RWPE1 (cell line): ENCODE measurements around the gene ACSS1.

ENCODE experiments used
- CTCF ChIA-PET: fragments of 350-600 bp; sonication (Branson Sonifier 250); formaldehyde crosslinking; extraction: SDS; loops from one replicate; lab custom pipeline; 2021; lab: Yijun Ruan, JAX
- POLR2A ChIA-PET: fragments of 400-600 bp; formaldehyde crosslinking; extraction: SDS; loops from one replicate; lab custom pipeline; 2020; ENCODE audit warnings: antibody characterized with exemption; ENCODE audit not compliant: low non-redundant PET; lab: Yijun Ruan, JAX
- DNase-seq: peaks from one replicate; pipeline ENCODE4 v3.0.0; 2012; ENCODE audit warnings: low spot score
- H3K27ac ChIP-seq: fragments of 450-650 bp; 2 replicates; pipeline ENCODE4 v1.5.1; 2017
- TF ChIP-seq, protein P1 (sequence below): fragments of 450-650 bp; conservative IDR thresholded peaks from 2 replicates; pipeline ENCODE4 v1.5.1; 2017; ENCODE audit warnings: low read depth, mild to moderate bottlenecking

Gene ACSS1

DNA sequence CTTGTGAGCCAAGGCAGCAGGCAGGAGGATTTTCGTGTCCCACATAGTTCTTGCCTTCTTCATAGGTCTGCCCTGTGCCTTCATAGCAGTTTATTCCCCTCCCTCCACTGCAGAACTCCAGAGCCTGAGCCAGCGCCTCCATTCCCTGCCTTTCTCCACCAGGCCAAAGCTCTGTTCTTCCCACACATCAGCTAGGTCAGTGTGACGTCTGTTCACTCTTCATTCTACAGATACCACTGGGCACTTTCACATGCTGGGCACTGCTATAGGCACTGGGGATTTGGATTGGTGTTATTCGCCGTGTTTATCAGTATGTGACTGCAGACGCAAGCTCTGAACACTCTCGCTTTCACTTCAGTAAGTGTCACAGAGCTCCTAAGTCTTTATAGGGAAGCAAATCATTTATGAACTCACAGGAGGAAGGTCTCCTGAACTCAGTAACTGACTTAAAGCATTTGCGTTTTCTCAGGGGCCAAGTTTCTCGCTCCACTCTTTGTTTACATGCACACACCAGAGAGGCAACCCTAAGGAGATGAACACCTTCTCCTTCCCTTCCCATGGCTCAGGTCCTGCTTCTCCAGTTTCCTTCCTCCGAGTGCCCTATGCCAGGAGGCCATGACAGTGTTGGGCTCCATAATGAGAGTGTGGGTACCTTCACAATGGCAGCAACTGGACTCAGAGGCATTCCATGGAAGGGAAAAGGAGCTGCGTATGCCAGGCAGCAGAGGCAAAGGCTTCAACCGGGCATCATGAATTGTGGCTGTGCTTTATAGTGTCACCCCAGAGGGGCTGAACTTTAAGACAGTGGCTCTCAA lies 59.1 kb downstream of the ACSS1 start:
- TF ChIP-seq, protein P1, sequence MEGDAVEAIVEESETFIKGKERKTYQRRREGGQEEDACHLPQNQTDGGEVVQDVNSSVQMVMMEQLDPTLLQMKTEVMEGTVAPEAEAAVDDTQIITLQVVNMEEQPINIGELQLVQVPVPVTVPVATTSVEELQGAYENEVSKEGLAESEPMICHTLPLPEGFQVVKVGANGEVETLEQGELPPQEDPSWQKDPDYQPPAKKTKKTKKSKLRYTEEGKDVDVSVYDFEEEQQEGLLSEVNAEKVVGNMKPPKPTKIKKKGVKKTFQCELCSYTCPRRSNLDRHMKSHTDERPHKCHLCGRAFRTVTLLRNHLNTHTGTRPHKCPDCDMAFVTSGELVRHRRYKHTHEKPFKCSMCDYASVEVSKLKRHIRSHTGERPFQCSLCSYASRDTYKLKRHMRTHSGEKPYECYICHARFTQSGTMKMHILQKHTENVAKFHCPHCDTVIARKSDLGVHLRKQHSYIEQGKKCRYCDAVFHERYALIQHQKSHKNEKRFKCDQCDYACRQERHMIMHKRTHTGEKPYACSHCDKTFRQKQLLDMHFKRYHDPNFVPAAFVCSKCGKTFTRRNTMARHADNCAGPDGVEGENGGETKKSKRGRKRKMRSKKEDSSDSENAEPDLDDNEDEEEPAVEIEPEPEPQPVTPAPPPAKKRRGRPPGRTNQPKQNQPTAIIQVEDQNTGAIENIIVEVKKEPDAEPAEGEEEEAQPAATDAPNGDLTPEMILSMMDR, result no peak
- no peak for DNase-seq
- no peak overlapping the region for H3K27ac ChIP-seq
- CTCF ChIA-PET, result no interaction called here
- POLR2A ChIA-PET, result no interaction called here

DNA sequence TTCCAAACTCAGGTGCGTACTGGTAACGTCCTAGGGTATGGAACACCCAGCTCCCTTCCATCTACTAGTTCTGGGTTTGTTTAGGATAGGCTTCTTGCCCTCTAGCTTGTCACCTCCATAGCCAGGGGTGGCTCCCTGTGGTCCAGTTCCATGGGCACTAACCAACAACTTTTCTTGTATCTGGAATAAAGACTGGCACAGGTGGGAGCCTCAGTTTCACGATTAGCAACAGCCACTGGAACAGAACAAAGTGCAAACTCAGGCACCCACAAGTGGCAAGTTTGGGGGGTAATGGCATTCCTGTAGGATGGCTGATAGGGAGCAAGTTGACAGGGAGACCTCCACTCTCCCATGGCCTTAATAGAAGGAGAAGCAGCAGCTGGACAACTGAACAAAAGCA lies 59.8 kb downstream of the ACSS1 start:
- H3K27ac ChIP-seq, result no peak overlapping the region
- DNase-seq, result no peak
- CTCF ChIA-PET, result no interaction called here
- POLR2A ChIA-PET, result no interaction called here
- TF ChIP-seq, protein P1, result no peak

DNA sequence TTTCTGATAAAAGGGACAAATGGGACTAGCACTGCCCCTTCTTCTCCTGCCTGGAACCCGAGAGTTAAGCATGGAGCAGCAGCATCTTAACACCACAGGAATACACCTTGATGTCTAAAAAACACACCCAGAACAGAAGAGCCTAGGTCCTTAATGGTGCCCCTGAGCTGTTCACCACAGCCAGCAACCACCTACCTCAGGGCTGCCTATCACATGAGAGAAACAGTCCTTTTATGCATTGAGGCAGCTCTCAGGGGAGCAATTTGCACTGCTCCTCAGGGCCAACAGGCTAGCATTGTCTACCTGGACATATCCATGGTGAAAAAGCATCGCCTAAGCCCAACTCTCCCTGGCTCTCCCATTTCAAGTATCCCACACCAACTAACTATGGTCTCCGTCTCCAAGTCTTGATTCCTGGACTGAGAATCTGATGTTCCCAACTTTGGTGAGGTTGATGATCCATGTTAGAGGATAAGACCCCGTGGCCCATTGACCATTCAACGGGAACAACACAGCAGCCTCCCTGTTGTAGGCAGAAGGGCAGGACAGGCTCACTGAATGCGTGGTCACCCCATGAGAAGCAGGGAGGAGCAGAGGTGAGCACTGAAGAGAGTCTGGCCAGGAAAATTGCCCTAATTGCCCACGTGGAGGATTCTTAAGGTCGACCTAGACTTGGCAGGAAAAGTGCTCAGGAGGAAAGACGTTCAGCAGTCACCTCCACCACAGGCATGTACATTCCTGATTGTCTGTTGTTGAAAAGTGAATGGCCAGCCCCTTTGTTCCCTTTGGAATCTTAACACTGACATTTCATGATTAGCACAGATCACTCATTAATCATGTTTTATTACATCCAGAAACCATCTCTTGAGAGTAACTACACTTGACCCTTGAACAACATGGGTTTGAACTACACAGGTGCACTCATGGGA lies 61.2 kb downstream of the ACSS1 start:
- no peak overlapping the region for H3K27ac ChIP-seq
- TF ChIP-seq, protein P1, result no peak
- DNase-seq, result no peak
- ChIA-PET CTCF (interaction anchor here (3.7 kb wide), 1 partner anchor 68 kb away, joined by 53 read pairs; no protein-coding TSS in a partner anchor), POLR2A (interaction anchor here (0.6 kb wide), 1 partner anchor 66 kb away, joined by 3 read pairs; no protein-coding TSS in a partner anchor)

DNA sequence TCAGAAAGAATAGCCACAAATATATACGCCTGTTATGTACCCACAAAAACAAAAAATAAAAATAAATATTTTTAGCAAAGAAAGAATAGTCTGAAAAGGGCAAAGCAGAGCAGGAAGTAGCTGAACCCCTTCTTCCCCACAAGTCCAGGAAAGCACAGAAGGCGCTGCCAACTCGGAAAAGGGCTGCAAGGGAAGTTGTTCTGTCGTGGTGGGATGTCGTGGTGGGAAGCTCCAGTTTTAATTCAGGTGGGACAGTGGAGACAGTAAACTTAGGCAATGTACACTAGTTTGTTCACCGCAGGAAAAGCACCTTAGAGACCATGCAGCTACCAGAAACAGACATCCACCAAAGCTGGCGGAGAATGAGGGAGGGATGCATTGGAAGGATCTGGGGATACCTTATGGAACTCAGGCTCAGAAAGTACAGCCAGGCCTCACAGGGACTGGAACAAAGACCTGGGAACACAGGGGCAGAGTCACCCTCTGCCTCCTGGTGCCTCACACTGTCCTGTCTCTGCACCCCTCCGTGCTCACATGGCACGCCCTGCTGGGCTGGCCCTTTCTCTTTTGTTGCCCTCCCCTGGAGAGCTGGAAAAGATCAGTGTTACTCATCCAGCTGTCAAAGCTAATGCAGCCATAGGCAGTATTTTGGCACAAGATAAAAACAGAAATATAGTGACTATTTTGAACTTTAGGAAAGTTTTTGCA lies 62.0 kb downstream of the ACSS1 start:
- ChIA-PET CTCF (interaction anchor here (0.6 to 3.7 kb wide), 5 partner anchors 29 to 196 kb away, joined by 3 to 53 read pairs (median 4); no protein-coding TSS in a partner anchor), POLR2A (interaction anchor here (0.6 kb wide), 1 partner anchor 67 kb away, joined by 3 read pairs; no protein-coding TSS in a partner anchor)

DNA sequence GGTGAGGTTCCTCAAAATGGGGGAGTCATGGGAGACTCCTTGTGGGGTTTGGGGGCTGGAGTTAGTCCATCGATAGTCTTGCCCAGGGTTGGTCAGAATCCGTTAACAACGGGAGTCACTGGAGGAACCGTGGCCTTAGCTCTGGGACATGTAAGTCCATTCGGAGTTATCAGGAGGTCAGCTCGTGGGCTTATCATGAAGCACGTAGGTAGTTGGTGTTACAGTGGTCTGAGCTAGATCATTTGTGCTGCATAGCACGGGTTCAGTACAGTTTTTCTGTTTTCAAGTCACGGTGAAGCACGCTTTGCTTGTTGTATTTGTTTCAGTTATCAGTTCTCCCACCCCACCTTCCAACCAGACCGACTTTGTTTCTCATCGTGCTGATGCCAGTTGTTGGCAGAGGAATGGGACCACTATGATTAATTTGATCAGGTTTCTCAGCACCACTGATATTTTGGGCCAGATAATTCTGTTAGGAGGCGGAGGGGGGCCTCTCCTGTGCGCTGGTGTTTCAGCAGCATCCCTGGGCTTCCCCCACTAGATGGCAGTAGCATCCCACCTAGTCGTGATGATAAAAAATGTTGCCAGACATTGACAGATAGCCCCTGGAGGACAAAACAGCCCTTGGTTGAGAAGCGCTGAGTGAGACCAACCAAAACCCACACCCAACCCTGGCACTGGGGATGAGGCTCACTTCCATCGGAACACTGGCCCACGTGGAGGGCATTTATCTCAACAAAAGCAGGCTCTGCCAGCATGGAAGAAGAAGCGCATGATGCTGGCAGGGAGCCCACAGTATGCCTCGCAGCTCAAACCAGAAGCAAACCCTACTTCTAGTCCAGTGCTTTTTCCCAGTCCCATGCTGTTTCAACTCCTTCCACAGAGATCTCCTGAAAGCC lies 63.2 kb downstream of the ACSS1 start:
- CTCF ChIA-PET, result interaction anchor here (0.5 to 3.7 kb wide), 12 partner anchors 12 to 1646 kb away, joined by 3 to 53 read pairs (median 4); partner anchors contain the start of gene ACSS1
- H3K27ac ChIP-seq, result no peak overlapping the region
- POLR2A ChIA-PET, result no interaction called here
- TF ChIP-seq, protein P1, result peak; percentile 98
- DNase-seq, result peak; percentile 86

More for the DNA sequence above, 62.0 kb downstream of the ACSS1 start:
- TF ChIP-seq, protein P1, result no peak
- no peak overlapping the region for H3K27ac ChIP-seq
- DNase-seq, result no peak
